Ramos (cell line): ENCODE measurements around the gene KCNK10.

Experiments
- in situ Hi-C: fragments of 300-500 bp; cut with MboI; formaldehyde crosslinking; loops from one replicate; pipeline ENCODE4 v1.14.3; 2022; ENCODE audit warnings: low sequenced_read_pairs; ENCODE audit not compliant: unreplicated experiment

The KCNK10 gene

DNA sequence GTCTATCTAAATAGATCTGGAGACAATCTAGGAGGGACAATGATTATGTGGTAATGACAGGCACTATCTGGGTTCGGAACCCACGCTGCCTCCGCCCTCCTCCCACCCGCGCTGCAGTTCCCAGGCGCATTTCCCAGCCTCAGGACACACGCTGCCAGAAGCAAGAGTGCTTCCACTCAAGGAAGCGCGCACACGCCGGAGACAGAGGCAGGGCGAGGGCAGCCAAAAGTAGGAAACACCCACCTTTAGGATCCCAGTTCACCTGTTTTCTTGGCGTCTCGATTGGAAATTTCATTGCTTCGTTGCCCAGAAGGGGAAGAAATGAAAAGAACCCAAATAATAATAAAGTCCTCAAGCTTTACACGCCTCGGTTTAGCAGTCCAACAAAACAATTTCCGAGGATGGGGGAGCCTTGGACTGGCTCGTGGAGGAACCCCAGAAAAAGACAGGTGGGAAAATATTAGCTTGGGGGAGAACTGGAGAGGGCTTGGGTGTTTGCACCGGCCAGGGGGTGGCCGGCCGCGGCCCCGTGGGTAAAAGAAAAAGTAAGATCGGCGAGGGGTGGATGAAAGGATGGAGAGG is 474 bp downstream of the KCNK10 start:
- in situ Hi-C loops: no loop called here

DNA sequence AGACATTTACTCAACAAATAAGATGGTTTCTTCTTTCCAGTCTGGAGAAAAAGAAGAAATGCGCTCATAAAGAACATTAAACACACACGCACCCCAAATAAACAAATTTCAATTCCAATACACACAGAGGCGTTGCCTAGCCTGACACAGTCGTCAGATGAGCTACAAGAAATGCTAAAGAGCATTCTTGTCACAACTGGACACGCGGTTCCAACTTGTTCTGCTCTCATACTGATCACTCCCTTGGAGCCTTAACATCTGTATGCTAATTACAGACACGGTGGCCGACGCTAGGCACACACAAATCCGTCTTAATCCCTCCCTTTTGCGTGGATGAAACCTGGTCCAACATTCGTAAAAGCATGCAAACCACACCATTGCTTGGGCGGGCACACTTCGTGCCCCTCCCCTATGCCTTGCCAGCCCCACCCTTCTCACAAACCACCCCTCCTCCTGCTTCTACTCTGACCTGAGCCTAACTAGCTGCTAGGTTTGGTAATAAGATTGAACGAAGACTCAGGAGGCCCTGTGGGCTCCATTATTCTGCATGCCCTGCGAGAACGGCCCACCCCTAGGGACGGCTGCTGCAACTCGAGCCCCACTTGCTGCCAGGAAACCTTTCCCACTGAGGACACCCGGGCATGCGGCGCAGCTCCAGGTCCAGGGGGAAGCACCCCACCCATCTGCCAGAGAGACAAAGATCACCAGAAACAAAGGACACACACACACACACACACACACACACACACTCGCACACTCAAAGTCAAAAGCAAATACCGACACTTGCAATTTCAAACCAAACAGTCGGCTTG is 1.2 kb downstream of the KCNK10 start:
- in situ Hi-C loops: no loop called here

DNA sequence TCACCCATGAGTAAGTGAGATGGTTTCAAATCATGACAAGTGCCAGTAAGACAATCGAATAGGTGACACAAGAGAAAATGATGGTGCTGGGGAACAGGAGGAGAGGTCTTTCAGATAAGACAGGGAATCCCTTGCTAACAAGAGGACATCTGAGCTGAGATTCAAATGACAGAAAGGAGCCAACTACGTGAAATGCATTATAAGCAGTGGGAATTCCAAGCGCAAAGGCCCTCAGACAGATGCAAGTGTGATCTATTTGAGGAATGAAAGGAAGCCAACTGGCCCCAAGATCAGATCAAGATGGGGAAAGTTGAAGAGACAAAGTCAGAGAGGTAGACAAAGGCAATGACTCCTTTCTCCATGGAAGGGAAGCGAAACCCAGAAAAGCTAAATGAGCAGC is 4.7 kb downstream of the KCNK10 start:
- in situ Hi-C loops: no loop called here

DNA sequence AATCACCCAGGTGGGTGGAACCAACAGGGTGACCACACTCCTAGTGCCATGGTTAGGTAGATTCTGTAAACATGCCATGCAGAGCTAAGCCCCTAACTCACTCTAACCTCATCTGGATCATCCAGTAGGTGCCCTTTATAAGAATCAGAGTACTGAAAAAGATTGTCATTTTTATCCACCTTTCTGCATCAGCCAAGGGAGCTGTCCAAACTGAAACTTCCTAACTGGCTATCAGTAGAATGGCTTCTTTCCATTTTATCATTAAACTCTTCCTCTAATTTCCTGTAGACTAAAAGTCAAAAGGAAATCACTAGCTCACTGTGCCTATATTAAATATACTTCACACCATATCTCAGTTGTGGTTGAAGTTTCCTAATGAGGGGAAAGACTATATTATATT is 6.5 kb downstream of the KCNK10 start:
- in situ Hi-C loops: no loop called here

DNA sequence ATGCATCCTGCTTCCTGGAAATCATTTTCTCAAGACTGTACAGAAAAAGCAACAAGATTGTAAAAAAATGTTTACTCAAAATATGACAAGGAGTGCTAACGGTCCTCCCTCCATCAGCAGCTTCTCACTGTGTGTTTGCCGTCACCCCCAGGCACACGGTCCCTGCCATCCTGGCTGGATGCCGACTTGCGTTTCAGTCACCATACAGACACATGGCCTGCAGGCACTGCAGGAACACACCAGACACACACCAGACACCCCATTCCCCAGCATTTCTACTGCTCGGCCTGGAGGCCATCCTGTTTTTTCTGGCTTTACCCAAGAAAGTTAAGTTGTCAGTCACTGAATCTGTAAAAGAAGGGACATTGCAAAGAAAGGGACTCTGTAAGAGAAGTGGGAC is 10.8 kb downstream of the KCNK10 start:
- in situ Hi-C loops: no loop called here

DNA sequence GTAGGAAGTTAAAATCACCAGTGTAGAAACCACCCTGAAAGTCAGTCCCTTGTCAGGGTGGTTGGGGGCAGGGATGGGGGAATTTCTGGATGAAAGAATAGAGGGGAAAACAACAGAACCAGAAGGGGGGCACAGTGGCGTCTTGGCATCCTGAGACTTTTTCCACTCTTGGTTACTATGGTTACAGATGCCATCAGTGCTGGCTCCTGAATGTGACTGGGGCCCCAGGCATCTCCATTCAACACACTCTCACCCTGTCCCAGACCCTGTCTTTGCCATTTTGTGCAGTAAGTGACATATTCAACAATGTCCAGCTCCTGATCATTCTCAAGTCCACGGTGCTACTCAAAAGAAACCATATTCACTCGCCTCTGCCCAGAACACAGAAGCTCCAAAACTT is 11.3 kb downstream of the KCNK10 start:
- in situ Hi-C loops: no loop called here

DNA sequence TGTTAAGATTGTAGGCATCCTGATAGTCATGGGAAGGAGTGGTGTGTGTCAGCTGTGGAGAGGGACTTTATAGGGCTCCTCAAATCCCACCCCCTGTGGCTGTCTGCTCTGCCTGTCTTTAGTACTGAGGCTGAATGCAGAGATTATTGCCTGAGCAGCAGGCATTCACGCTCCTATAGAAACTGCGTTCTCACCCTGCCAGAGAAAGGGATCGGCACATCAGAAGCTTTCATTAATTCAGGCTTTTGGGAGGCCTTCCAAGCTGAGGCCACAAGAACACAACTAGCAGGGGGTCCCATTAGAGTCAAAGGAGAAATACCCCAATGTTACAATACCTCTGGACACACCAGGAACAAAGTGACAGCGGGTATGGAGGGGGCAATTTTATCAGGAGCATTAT is 12.6 kb downstream of the KCNK10 start:
- in situ Hi-C loops: no loop called here

DNA sequence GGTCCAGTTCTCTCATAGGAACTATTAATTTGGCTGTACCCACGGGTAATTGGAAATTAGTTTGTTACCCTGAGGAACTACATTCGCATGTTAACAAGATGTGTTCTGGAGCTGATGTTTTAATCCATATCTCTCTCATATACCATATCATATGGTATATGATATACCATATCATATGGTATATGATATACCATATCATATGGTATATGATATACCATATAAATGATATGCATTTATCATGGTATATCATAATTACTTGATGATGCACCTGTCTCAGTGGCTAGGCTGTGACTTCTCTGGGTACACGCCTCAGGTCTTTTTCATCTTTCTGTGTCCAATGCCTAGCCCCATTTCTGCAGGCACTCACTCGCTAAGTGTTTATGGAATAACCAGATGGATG is 13.0 kb downstream of the KCNK10 start:
- in situ Hi-C loops: no loop called here

DNA sequence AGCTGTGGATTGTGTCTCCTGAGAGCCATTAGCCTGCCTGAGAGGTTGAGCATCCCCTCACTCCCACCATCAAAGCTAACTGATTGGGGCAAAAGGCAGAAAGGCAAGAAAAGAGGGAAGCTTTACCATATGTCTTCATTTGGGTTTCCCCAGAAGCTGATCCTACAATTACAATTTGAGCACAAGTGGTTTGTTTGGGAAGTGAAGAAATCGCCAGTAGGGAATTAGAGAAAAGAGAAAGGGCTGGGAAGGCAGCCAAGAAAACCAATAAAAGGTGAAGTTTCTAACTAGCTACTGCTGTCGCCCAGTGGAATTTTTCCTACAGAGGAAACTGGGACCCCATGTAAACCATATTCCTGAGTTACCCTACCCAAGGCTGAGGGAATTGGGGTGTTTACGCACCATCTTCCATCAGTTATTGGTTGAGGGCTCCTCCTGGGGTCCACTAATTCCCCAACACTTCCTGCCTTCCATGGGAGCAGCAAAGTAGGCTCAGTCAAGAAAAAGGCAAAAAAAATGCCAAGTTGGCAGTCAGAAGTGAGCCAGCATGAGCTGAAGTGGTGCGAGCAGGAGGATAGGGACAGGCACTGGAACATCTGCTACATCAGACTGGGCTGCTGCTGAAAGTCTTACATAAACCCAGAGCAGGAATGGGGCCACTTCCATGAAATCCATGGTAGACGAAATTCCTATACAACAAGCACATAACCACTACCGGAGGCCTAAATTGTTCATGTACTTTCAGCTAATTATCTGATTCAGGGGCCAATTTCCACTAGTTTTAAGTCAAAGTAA is 17.3 kb downstream of the KCNK10 start:
- in situ Hi-C loops: no loop called here

DNA sequence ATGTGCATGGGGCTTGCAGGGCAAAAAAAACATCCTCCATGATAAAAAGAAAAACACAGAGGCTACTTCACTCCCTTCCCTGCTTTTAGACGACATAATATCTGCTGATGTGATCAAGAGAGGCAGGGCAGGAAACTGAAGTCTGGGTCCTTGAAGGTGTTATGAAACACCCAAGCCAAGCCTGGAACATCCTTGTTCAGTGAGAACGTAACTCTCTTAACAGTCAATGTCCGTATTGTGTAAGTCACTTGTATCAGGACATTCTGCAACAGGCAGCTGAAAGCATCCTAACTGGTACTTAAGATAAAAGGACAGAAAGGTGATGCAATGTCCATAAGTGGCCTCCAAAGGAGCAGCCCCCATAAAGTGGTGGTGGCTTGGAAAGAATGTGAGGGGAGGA is 20.0 kb downstream of the KCNK10 start:
- in situ Hi-C loops: no loop called here

DNA sequence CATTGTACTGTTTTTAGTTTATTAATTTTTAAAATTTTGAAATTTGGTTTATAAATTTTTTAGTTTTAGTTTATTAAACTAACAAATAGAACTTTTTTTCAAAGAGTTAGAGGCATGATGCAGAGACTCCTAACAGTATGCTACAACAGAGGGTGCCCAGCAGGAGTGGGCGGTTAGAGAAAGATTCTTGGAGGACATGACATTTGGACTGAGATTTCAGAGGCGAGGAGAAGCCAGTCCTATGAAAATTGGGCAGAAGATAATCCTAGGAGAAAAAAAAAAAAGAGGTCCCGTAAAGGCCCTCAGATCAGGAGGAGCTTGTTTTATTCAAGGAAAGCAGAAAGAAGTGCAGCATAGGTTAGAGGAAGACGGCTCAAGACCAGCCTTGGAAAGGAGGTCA is 21.7 kb downstream of the KCNK10 start:
- in situ Hi-C loops: no loop called here

DNA sequence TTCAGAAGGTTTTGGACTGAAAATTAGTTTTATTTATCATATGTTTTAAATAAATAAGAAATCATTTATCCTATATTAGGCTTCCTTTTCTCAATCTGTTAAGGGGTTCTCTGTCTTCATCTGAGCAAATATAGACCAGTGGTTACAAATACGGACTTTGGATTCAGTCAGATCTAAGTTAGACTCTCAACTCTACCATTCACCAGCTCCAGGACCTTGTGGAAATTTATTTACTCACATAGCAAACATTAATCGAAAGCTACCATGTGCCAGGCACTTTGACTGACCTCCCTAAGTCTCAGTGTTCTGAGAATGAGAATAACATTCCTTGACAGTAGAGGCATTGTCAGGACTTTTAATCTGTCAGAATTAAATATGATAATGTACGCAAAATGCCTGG is 22.3 kb downstream of the KCNK10 start:
- in situ Hi-C loops: no loop called here

DNA sequence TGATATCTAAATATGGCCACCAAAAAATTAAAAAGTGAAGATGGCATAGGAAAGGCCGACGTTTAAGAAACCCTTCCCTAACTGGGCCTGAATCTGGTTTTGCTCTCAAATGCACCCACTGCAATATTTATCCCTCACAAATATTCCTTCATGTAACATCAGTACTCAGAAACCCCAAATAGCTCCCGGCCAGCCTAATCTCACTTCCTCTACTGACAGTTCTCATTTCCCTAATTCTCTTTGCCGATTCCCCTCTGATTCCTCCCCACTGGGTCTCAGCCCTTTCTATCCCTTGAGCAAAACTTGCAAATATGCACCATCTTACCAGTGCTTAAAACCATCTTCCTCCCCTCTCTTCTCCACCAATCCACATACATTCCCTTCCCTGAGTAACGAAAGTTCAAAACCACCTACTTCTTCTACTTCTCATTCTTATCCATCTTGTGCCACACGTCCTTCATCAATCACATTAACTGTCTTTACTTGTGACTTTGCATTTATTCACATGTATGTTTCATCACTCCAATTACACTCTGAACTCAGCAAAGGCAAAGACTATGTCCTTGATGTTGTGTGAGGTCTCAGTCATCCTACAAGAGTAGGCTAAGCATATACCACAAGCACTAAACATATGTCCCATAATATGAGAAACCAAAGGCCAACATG is 23.1 kb downstream of the KCNK10 start:
- in situ Hi-C loops: no loop called here

DNA sequence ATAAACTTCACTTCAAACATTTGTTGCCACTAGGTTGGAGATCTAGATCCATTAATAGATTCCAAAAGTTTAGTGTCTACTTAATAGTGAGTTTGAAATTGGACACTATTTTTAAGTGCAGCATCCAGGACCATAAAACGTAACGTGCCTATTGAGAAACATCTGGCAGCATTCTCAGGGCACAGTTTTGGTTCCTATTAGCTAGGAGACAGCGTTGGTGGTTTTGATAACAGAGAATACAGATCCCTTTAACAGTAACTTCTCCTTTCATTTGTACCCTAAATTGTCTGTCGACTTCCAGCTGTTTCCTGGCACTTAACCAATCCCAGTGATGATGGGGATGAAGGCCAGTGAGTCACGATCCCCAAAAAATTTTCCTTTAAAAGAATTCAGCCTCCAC is 25.8 kb downstream of the KCNK10 start:
- in situ Hi-C loops: no loop called here

DNA sequence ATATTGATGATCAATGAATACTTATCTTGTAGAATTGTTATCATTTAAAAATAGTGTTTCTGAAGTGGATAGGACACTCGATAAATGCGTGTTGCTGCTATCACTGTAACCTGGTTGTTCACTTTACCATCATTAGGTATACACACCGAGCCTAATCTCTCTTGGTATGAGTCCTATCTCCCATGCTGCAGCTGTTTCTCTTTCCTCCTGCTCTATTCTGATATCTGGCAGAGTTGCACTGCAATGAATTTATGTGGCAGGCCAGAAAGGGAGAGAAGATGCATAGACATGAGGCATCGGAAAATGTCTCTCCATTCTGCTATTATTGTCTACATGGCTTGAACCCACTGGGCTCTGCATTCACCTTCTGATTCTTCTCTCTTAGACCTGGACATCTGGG is 26.7 kb downstream of the KCNK10 start:
- in situ Hi-C loops: no loop called here

DNA sequence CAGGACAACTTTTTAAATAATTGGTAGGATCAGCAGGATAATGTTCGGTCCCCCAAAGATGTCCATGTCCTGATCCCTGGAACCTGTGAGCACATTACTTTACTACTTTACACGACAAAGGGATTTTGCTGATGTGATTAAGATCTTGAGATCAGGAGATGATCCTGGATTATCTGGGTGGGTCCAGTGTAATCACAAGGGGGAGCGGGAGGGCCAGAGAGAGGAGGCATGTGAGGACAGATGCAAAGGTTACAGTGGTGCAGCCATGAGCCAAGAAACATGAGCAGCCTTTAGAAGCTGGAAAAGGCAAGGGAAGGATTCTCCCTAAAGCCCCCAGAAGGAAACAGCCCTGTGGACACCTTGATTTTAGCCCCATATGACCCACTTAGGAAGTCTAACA is 33.1 kb downstream of the KCNK10 start:
- in situ Hi-C loops: no loop called here

DNA sequence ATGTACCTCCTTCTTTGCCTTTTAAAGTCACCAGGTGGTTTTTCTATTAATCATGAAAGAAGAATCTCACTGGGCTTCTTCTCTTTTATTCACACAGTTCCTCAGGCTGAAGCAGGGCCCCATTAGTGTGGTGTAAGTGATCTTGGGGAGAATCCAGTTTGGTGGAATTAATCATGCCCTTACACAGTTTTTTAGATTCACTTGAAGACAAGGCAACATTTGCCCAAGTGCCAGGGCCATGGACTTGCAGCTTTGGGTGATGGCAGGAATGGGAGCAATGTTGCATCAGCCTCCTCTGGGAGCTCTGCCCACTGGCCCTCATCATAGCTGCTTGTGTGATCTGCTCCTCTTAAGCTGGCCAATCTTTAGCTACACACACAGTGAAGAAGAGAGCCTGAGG is 33.8 kb downstream of the KCNK10 start:
- in situ Hi-C loops: no loop called here

DNA sequence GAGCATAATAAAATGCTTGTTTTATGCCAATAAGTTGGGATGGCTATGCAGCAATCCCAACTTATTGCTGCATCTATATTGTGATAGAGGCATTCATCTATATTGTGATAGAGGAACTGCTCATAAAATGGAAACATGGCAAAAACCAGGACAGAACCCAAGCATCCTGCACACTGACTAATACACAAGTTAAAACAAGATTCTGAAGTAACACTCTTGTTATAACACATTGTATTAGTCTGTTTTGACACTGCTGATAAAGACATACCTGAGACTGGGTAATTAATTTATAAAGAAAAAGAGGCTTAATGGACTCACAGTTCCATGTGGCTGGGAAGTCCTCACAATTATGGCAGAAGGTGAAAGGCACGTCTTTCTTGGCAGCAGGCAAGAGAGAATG is 36.8 kb downstream of the KCNK10 start:
- in situ Hi-C loops: no loop called here

DNA sequence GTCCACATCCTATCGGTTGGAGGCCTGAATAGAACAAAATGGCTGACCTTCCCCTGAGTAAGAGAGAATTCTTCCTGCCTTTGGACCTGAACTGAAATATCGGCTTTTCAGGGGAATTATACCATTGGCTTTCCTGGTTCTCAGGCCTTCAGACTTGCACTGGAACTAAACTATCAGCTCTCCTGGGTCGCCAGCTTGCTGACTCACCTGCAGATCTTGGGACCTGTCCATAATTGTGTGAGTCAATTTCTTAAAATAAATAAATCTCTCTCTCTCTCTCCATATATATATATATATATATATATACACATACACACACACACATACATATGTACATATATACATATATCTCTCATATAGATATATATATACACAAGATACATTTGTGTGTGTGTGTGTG is 41.6 kb downstream of the KCNK10 start:
- in situ Hi-C loops: no loop called here

DNA sequence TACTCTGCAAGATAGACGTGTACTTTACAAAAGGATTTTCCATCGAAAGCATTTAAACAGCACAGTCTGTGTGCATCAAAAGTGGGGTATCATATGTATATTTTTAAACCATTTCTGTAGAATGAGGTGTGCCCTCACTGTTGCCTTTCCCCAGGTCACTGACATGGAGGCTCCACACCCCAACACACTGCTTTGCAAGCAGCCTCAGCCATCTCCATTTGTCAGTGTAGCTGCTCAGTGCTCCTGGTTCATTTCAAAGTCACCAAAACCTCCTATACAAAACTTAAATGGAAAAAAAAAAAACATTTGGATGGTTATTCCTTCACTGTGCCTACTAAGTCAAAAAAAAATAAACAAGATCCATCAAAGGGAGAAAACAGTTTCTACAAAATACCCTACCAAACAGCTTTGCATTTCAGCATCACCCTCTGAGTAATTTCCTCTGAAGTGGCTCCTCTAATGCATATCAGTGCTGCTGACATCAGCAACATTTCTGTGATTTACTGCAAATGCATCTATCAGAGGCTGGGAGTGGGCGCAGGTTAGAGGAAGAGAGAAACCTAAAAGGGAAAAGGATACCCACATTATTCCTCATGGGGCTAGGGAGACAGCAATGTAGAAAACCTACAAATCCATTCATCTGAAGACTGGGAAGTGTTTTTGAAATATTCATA is 46.0 kb downstream of the KCNK10 start:
- in situ Hi-C loops: no loop called here
